SK-N-SH treated with all-trans-retinoic acid at 6 μM for 48 hours (cell line): ENCODE measurements around the gene EPB41L1.

ENCODE experiments used
- ARNTL ChIP-seq: fragments of 450-650 bp; formaldehyde crosslinking; IDR thresholded peaks from 2 replicates; pipeline ENCODE4 v1.5.0; 2020; ENCODE audit warnings: low read depth, mild to moderate bottlenecking, moderate library complexity, borderline replicate concordance
- CREB5 ChIP-seq: fragments of 250-450 bp; sonication (Bioruptor Pico); IDR thresholded peaks from 2 replicates; pipeline ENCODE4 v1.5.1; 2020; ENCODE audit warnings: low read depth, mild to moderate bottlenecking, moderate library complexity
- OSR1 ChIP-seq: fragments of 250-450 bp; sonication (Bioruptor Pico); IDR thresholded peaks from 2 replicates; pipeline ENCODE4 v1.8.0; 2022; ENCODE audit warnings: moderate library complexity, mild to moderate bottlenecking, inconsistent platforms
- PATZ1 ChIP-seq: fragments of 250-450 bp; sonication (Bioruptor Pico); IDR thresholded peaks from 2 replicates; pipeline ENCODE4 v1.8.0; 2020; ENCODE audit warnings: mild to moderate bottlenecking, moderate library complexity, borderline replicate concordance
- PPARA ChIP-seq: fragments of 250-450 bp; sonication (Bioruptor Pico); IDR thresholded peaks from 2 replicates; pipeline ENCODE4 v1.5.0; 2020; ENCODE audit warnings: mild to moderate bottlenecking, borderline replicate concordance
- SNAI2 ChIP-seq: fragments of 250-450 bp; sonication (Bioruptor Pico); IDR thresholded peaks from 2 replicates; pipeline ENCODE4 v1.5.0; 2020; ENCODE audit warnings: mild to moderate bottlenecking, moderate library complexity
- TCF4 ChIP-seq: fragments of 250-450 bp; sonication (Bioruptor Pico); IDR thresholded peaks from 2 replicates; pipeline ENCODE4 v1.8.0; 2021; ENCODE audit warnings: mild to moderate bottlenecking, moderate library complexity, borderline replicate concordance
- ZFP3 ChIP-seq: fragments of 250-450 bp; sonication (Bioruptor Pico); IDR thresholded peaks from 2 replicates; pipeline ENCODE4 v1.5.0; 2020; ENCODE audit warnings: mild to moderate bottlenecking, moderate library complexity
- ZFP30 ChIP-seq: fragments of 450-650 bp; formaldehyde crosslinking; IDR thresholded peaks from 2 replicates; pipeline ENCODE4 v1.5.0; 2022; ENCODE audit warnings: mild to moderate bottlenecking, moderate library complexity

- TF ChIP-seq SNAI2 (CRISPR knock-in tag) (no peak), CREB5 (CRISPR knock-in tag) (no peak), PPARA (no peak), ZFP30 (CRISPR knock-in tag) (no peak), TCF4 (CRISPR knock-in tag) (no peak), PATZ1 (CRISPR knock-in tag) (no peak), ZFP3 (CRISPR knock-in tag) (no peak), OSR1 (no peak), ARNTL (CRISPR knock-in tag) (no peak)
Observed at GRCh38 chr20:36193977-36194712, 39.6 kb downstream of the EPB41L1 start.
